Large intestine (tissue), 3 donors: Measurements from ENCODE around the gene SENP1. TPM values are rescaled to one million over a fixed set of nuclear protein-coding genes. Genes with fewer than 3 reads are reported as not detected.

Source experiments
- DNase-seq, 2 donors: peaks; one replicate each; pipeline versions ENCODE4 v3.0.0 to v3.0.0-alpha.2; 2013
- H3K27ac ChIP-seq: one replicate; pipeline ENCODE4 v1.5.1; 2013; ENCODE audit warnings: low read length
- H3K27me3 ChIP-seq: 2 replicates; pipeline ENCODE4 v1.6.1; 2013; ENCODE audit warnings: low read length; ENCODE audit not compliant: control insufficient read depth, insufficient read depth
- H3K36me3 ChIP-seq: 2 replicates; pipeline ENCODE4 v1.6.1; 2013; ENCODE audit warnings: low read length; ENCODE audit not compliant: control insufficient read depth, insufficient read depth
- H3K4me1 ChIP-seq: one replicate; pipeline ENCODE4 v1.6.1; 2013; ENCODE audit warnings: low read length; ENCODE audit not compliant: control insufficient read depth, insufficient read depth
- H3K4me3 ChIP-seq: one replicate; pipeline ENCODE4 v1.5.1; 2013; ENCODE audit warnings: low read length
- H3K9me3 ChIP-seq: one replicate; pipeline ENCODE4 v1.6.1; 2013; ENCODE audit warnings: mild to moderate bottlenecking, low read depth, low read length, moderate library complexity; ENCODE audit not compliant: control insufficient read depth
- WGBS: methylation state at CpG from one replicate; pipeline ENCODE4 v1.1.5; 2013; ENCODE audit warnings: low lambda C conversion rate; ENCODE audit not compliant: insufficient coverage; 5-methylcytosine and 5-hydroxymethylcytosine counted together
- polyA plus RNA-seq: library from polyadenylated mRNA; unstranded; fragments of 120-200 nt; gene quantifications from one replicate; pipeline ENCODE4 v1.2.1, GENCODE V29; 2013

Gene SENP1
- polyA plus RNA-seq, 1 donor, result 11.9 TPM

- DNase-seq, result no peak
- H3K9me3 ChIP-seq, result peaks cover 4% of the 10 kb centered on the region
- H3K27me3 ChIP-seq, result peaks cover 21% of the 10 kb centered on the region
- H3K4me1 ChIP-seq, result peaks cover 18% of the 10 kb centered on the region
- H3K36me3 ChIP-seq, result no peaks in the 10 kb centered on the region
- no CpG with 5 or more reads among the region's 1 CpG for WGBS
- H3K4me3 ChIP-seq, result no peak overlapping the region
- no peak overlapping the region for H3K27ac ChIP-seq
These were observed 96.4 kb downstream of the SENP1 start for GRCh38 chr12:48009471-48009870.

GRCh38 chr12:48008950-48009349, 96.9 kb downstream of the SENP1 start:
- H3K9me3 ChIP-seq, result peaks cover 5% of the 10 kb centered on the region
- H3K36me3 ChIP-seq, result no peaks in the 10 kb centered on the region
- H3K27ac ChIP-seq, result no peak overlapping the region
- peaks cover 27% of the 10 kb centered on the region for H3K27me3 ChIP-seq
- H3K4me1 ChIP-seq, result peaks cover 19% of the 10 kb centered on the region
- WGBS, result no CpG with 5 or more reads among the region's 4 CpGs
- DNase-seq, result no peak
- no peak overlapping the region for H3K4me3 ChIP-seq

- H3K4me3 ChIP-seq, result no peak overlapping the region
- no CpG with 5 or more reads among the region's 2 CpGs for WGBS
- H3K9me3 ChIP-seq, result peaks cover 5% of the 10 kb centered on the region
- DNase-seq, result no peak
- no peak overlapping the region for H3K27ac ChIP-seq
- H3K4me1 ChIP-seq, result peaks cover 20% of the 10 kb centered on the region
- no peaks in the 10 kb centered on the region for H3K36me3 ChIP-seq
- H3K27me3 ChIP-seq, result peaks cover 33% of the 10 kb centered on the region
These were observed 97.5 kb downstream of the SENP1 start for GRCh38 chr12:48008349-48008748.

- Histone ChIP-seq H3K27me3 (peaks cover 44% of the 10 kb centered on the region), H3K36me3 (no peaks in the 10 kb centered on the region)
- no CpG with 5 or more reads among the region's 4 CpGs for WGBS
These were observed 98.7 kb downstream of the SENP1 start for GRCh38 chr12:48007206-48007605.

GRCh38 chr12:48005750-48006021, 100.2 kb downstream of the SENP1 start:
- H3K4me3 ChIP-seq, result no peak overlapping the region
- no peak overlapping the region for H3K27ac ChIP-seq
- peaks cover 56% of the 10 kb centered on the region for H3K27me3 ChIP-seq
- no peak for DNase-seq
- no peaks in the 10 kb centered on the region for H3K36me3 ChIP-seq
- H3K9me3 ChIP-seq, result peaks cover 7% of the 10 kb centered on the region
- H3K4me1 ChIP-seq, result peaks cover 35% of the 10 kb centered on the region

More at GRCh38 chr12:48007206-48007605, 98.7 kb downstream of the SENP1 start:
- DNase-seq, result no peak
- Histone ChIP-seq H3K4me1 (peaks cover 26% of the 10 kb centered on the region), H3K27ac (no peak overlapping the region), H3K9me3 (peaks cover 7% of the 10 kb centered on the region), H3K4me3 (no peak overlapping the region)

GRCh38 chr12:48005001-48005749, 100.7 kb downstream of the SENP1 start:
- H3K27me3 ChIP-seq, result peaks cover 59% of the 10 kb centered on the region
- H3K36me3 ChIP-seq, result no peaks in the 10 kb centered on the region
- H3K4me3 ChIP-seq, result peak overlapping the region; percentile 35
- WGBS, result 90% methylated on average over 2 of the region's 30 CpGs
- peaks cover 7% of the 10 kb centered on the region for H3K9me3 ChIP-seq
- H3K4me1 ChIP-seq, result peaks cover 35% of the 10 kb centered on the region
- no peak overlapping the region for H3K27ac ChIP-seq
- DNase-seq, result no peak

GRCh38 chr12:48004053-48004941, 101.6 kb downstream of the SENP1 start, which contains the start of gene COL2A1:
TSS of gene COL2A1 (minus strand) at chr12:48004476. CDS start at chr12:48004321, 155 bp downstream.
- H3K27me3 ChIP-seq, result peaks cover 63% of the 10 kb centered on the region
- DNase-seq, result peak in 1 of 2 donors; percentile 65
- peak within 1 kb of the TSS; percentile 35 for H3K4me3 ChIP-seq
- H3K4me1 ChIP-seq, result peaks cover 35% of the 10 kb centered on the region
- H3K36me3 ChIP-seq, result no peaks in the 10 kb centered on the region
- no CpG with 5 or more reads among the region's 83 CpGs for WGBS
- H3K9me3 ChIP-seq, result peaks cover 7% of the 10 kb centered on the region
- H3K27ac ChIP-seq, result no peak within 1 kb of the TSS

- WGBS, result no CpG with 5 or more reads among the region's 38 CpGs
- DNase-seq, result peak in 1 of 2 donors; percentile 62
- H3K27ac ChIP-seq, result no peak overlapping the region
- peaks cover 35% of the 10 kb centered on the region for H3K4me1 ChIP-seq
- peaks cover 7% of the 10 kb centered on the region for H3K9me3 ChIP-seq
- H3K4me3 ChIP-seq, result peak overlapping the region; percentile 35
- H3K27me3 ChIP-seq, result peaks cover 71% of the 10 kb centered on the region
- no peaks in the 10 kb centered on the region for H3K36me3 ChIP-seq
These were observed 102.4 kb downstream of the SENP1 start for GRCh38 chr12:48003226-48004052.

GRCh38 chr12:48002773-48003218, 103.1 kb downstream of the SENP1 start:
- peak in 1 of 2 donors; percentile 72 for DNase-seq
- WGBS, result no CpG with 5 or more reads among the region's 26 CpGs
- no peaks in the 10 kb centered on the region for H3K36me3 ChIP-seq
- H3K27me3 ChIP-seq, result peaks cover 71% of the 10 kb centered on the region
- H3K4me1 ChIP-seq, result peaks cover 35% of the 10 kb centered on the region
- no peak overlapping the region for H3K27ac ChIP-seq
- peak overlapping the region; percentile 19 for H3K4me3 ChIP-seq
- peaks cover 7% of the 10 kb centered on the region for H3K9me3 ChIP-seq

GRCh38 chr12:48002414-48002730, 103.5 kb downstream of the SENP1 start:
- Histone ChIP-seq H3K36me3 (no peaks in the 10 kb centered on the region), H3K27ac (no peak overlapping the region), H3K27me3 (peaks cover 71% of the 10 kb centered on the region), H3K4me3 (peak overlapping the region; percentile 38), H3K9me3 (peaks cover 7% of the 10 kb centered on the region), H3K4me1 (peaks cover 35% of the 10 kb centered on the region)
- no peak for DNase-seq
- 8% methylated on average over 5 of the region's 13 CpGs for WGBS
